ENCODE data around the gene CYP39A1.

GRCh38 chr6:46657642-46658041 is 5.0 kb upstream of the CYP39A1 start:
- TF ChIP-seq, protein P1, sequence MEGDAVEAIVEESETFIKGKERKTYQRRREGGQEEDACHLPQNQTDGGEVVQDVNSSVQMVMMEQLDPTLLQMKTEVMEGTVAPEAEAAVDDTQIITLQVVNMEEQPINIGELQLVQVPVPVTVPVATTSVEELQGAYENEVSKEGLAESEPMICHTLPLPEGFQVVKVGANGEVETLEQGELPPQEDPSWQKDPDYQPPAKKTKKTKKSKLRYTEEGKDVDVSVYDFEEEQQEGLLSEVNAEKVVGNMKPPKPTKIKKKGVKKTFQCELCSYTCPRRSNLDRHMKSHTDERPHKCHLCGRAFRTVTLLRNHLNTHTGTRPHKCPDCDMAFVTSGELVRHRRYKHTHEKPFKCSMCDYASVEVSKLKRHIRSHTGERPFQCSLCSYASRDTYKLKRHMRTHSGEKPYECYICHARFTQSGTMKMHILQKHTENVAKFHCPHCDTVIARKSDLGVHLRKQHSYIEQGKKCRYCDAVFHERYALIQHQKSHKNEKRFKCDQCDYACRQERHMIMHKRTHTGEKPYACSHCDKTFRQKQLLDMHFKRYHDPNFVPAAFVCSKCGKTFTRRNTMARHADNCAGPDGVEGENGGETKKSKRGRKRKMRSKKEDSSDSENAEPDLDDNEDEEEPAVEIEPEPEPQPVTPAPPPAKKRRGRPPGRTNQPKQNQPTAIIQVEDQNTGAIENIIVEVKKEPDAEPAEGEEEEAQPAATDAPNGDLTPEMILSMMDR (IDR thresholded peaks at IDR 0.05) = no peak
- TF ChIP-seq POLR2A (IDR thresholded peaks at IDR 0.05) = no peak

Measured in stomach (tissue), 4 donors.